ENCODE measurements around the gene GH1.

GRCh38 chr17:63943745-63944144 lies 25.1 kb upstream of the GH1 start:
- TF ChIP-seq CTCF (IDR thresholded peaks at IDR 0.05) (no peak), POLR2A (IDR thresholded peaks at IDR 0.05; ENCODE audit: low read depth) (no peak), EP300 (IDR thresholded peaks at IDR 0.05) (no peak), POLR2AphosphoS5 (IDR thresholded peaks at IDR 0.05) (no peak)
